Keratinocyte (primary cell): ENCODE measurements around the gene CEBPE. TPM values are rescaled to one million over a fixed set of nuclear protein-coding genes. Genes with fewer than 3 reads are reported as not detected.

Source experiments
- DNase-seq: peaks from one replicate; pipeline ENCODE4 v3.0.0-alpha.2; 2011; ENCODE audit warnings: low read depth, missing footprints, low spot score
- FAIRE-seq: peaks from 2 replicates; lab custom pipeline; 2011; peaks lifted over from hg19 to GRCh38; lab: Jason Lieb, UNC
- H2AFZ ChIP-seq: 2 replicates; pipeline ENCODE4 v1.6.0; 2012; ENCODE audit warnings: low read length, control low read depth, inconsistent platforms; ENCODE audit not compliant: control insufficient read depth
- H3K27ac ChIP-seq: 2 replicates; pipeline ENCODE4 v1.5.1; 2011; ENCODE audit warnings: low read length; ENCODE audit not compliant: control insufficient read depth, insufficient read depth
- H3K27me3 ChIP-seq: 3 replicates; pipeline ENCODE4 v1.6.0; 2011; ENCODE audit warnings: low read length; ENCODE audit not compliant: control insufficient read depth, insufficient read depth; ENCODE audit errors: extremely low read depth
- H3K36me3 ChIP-seq, 2 experiments: 2 replicates in 1 of 2; 3 replicates in 1 of 2; pipeline ENCODE4 v1.5.1; 2011; ENCODE audit warnings: low read length in 2 of 2, mild to moderate bottlenecking in 1 of 2; ENCODE audit not compliant: control insufficient read depth in 2 of 2, insufficient read depth in 2 of 2; ENCODE audit errors: extremely low read depth in 1 of 2
- H3K4me1 ChIP-seq: 3 replicates; pipeline ENCODE4 v1.5.1; 2011; ENCODE audit warnings: low read length; ENCODE audit not compliant: control insufficient read depth, insufficient read depth; ENCODE audit errors: extremely low read depth
- H3K4me2 ChIP-seq: 3 replicates; pipeline ENCODE4 v1.6.0; 2011; ENCODE audit warnings: low read depth, low read length; ENCODE audit not compliant: control insufficient read depth, insufficient read depth; ENCODE audit errors: extremely low read depth
- H3K4me3 ChIP-seq, 3 experiments: fragments of 200-600 bp in 1 of 3; sonication (generic) in 1 of 3; 2 replicates in 2 of 3; 3 replicates in 1 of 3; pipeline ENCODE4 v1.5.1; 2011 to 2016; ENCODE audit warnings: low read length in 3 of 3, mild to moderate bottlenecking in 3 of 3, control low read depth in 2 of 3, inconsistent platforms in 1 of 3, low read depth in 1 of 3, mixed read lengths in 1 of 3, mixed run types in 1 of 3, moderate library complexity in 1 of 3; ENCODE audit not compliant: control insufficient read depth in 2 of 3, insufficient read depth in 2 of 3; ENCODE audit errors: extremely low read depth in 1 of 3
- H3K79me2 ChIP-seq: 2 replicates; pipeline ENCODE4 v1.6.0; 2012; ENCODE audit warnings: low read length; ENCODE audit not compliant: control insufficient read depth, insufficient read depth
- H3K9ac ChIP-seq: 3 replicates; pipeline ENCODE4 v1.6.0; 2011; ENCODE audit warnings: low read length; ENCODE audit not compliant: control insufficient read depth, insufficient read depth; ENCODE audit errors: extremely low read depth
- H3K9me1 ChIP-seq: 3 replicates; pipeline ENCODE4 v1.6.0; 2011; ENCODE audit warnings: low read length; ENCODE audit not compliant: control insufficient read depth, insufficient read depth; ENCODE audit errors: extremely low read depth
- H3K9me3 ChIP-seq: 2 replicates; pipeline ENCODE4 v1.5.1; 2012; ENCODE audit warnings: low read depth, low read length; ENCODE audit not compliant: control insufficient read depth
- H4K20me1 ChIP-seq: 3 replicates; pipeline ENCODE4 v1.6.0; 2011; ENCODE audit warnings: low read length; ENCODE audit not compliant: control insufficient read depth, insufficient read depth; ENCODE audit errors: extremely low read depth
- EZH2 ChIP-seq: IDR thresholded peaks from one replicate; pipeline ENCODE4 v1.6.1; 2012; ENCODE audit warnings: inconsistent platforms, mild to moderate bottlenecking, low read length, moderate library complexity
- dilution Hi-C: fragments of 300-500 bp; cut with MboI; formaldehyde crosslinking; loops from one replicate; pipeline ENCODE4 v1.7.0; 2020; ENCODE audit warnings: low sequenced_read_pairs; ENCODE audit not compliant: extremely low pct_ligation_motif_present
- polyA plus RNA-seq, 5 experiments: library from polyadenylated mRNA; depleted of rRNA in 3 of 5; stranded (reverse) in 3 of 5; stranded (forward) in 1 of 5; unstranded in 1 of 5; fragments of >200 nt; gene quantifications; 1 replicate in 1 of 5; 2 replicates in 3 of 5; 3 replicates in 1 of 5; pipeline versions ENCODE4 v1.2.1 to v1.2.3, GENCODE V29; 2011 to 2012; ENCODE audit warnings: missing spikeins in 2 of 5, low read depth in 1 of 5, low replicate concordance in 1 of 5
- TF ChIP-seq, protein P1 (sequence below), 3 experiments: IDR thresholded peaks in 1 of 3; conservative IDR thresholded peaks in 1 of 3; optimal IDR thresholded peaks in 1 of 3; 2 replicates in 2 of 3; 3 replicates in 1 of 3; pipeline versions ENCODE3 to v1.5.1; 2011; ENCODE audit warnings: low read length in 3 of 3, mild to moderate bottlenecking in 3 of 3, moderate library complexity in 2 of 3, control low read depth in 1 of 3, inconsistent platforms in 1 of 3; ENCODE audit not compliant: insufficient read depth in 2 of 3; ENCODE audit errors: extremely low read depth in 1 of 3

The CEBPE gene
- polyA plus RNA-seq, 1 donor (not counting 4 experiments of a cell fraction or from before 2014, with no cell fraction given): not detected

DNA sequence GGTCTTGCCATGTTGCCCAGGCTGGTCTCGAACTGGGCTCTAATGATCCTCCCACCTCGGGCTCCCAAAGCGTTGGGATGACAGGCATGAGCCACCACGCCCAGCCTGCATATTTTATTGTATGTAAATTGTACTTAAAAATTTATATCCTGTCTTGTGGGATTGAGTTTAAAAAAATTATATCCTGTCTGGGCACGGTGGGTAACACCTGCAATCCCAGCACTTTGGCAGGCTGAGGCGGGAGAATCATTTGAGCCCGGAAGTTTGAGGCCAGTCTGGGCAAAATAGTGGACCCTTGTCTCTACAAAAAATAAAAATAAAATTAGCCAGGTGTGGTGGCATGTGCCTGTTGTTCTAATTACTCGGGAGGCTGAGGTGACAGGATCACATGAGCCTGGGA, 13.9 kb upstream of the CEBPE start:
- Histone ChIP-seq H3K4me2 (no peak overlapping the region), H2AFZ (no peak overlapping the region), H3K27ac (no peak overlapping the region), H3K27me3 (no peaks in the 10 kb centered on the region), H4K20me1 (no peaks in the 10 kb centered on the region), H3K4me1 (peaks cover 36% of the 10 kb centered on the region), H3K9me1 (no peaks in the 10 kb centered on the region), H3K79me2 (no peaks in the 10 kb centered on the region), H3K4me3 (no peak overlapping the region), H3K9ac (no peak overlapping the region), H3K9me3 (no peaks in the 10 kb centered on the region), H3K36me3 (peaks cover 3 to 10% of the 10 kb centered on the region in 2 experiments)
- FAIRE-seq: no peak
- TF ChIP-seq, protein P1, sequence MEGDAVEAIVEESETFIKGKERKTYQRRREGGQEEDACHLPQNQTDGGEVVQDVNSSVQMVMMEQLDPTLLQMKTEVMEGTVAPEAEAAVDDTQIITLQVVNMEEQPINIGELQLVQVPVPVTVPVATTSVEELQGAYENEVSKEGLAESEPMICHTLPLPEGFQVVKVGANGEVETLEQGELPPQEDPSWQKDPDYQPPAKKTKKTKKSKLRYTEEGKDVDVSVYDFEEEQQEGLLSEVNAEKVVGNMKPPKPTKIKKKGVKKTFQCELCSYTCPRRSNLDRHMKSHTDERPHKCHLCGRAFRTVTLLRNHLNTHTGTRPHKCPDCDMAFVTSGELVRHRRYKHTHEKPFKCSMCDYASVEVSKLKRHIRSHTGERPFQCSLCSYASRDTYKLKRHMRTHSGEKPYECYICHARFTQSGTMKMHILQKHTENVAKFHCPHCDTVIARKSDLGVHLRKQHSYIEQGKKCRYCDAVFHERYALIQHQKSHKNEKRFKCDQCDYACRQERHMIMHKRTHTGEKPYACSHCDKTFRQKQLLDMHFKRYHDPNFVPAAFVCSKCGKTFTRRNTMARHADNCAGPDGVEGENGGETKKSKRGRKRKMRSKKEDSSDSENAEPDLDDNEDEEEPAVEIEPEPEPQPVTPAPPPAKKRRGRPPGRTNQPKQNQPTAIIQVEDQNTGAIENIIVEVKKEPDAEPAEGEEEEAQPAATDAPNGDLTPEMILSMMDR (optimal IDR thresholded peaks at IDR 0.05 in 1 of 3, IDR thresholded peaks at IDR 0.05 in 1 of 3, conservative IDR thresholded peaks at IDR 0.05 in 1 of 3; ENCODE audit: extremely low read depth in 1 of 3, insufficient read depth in 2 of 3, low read length in 3 of 3): no peak
- no peak for TF ChIP-seq EZH2
- no peak for DNase-seq
- dilution Hi-C loops: no loop called here

DNA sequence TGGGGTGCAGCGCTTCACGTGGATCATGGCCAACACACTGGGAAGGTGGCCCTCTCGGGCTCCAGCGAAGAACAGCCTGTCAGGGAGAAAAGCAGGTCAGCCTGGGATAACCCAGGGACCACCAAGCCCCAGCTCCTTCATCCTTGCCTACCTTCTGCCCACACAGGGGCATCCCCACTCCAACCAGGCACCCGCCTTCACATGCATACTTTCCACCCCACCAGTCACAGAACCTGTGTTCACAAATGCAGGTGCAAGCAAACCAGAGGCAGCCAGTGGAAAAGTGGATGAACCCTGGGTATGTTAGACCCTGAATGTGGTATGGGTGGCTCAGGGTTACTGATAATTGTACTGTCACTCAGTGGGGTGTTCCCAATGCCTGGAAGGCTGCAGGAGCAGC, 12.4 kb upstream of the CEBPE start:
- dilution Hi-C loops: no loop called here
- H3K27ac ChIP-seq: no peak overlapping the region
- no peak overlapping the region for H3K9ac ChIP-seq
- no peaks in the 10 kb centered on the region for H4K20me1 ChIP-seq
- no peak overlapping the region for H2AFZ ChIP-seq
- H3K79me2 ChIP-seq: no peaks in the 10 kb centered on the region
- H3K4me2 ChIP-seq: no peak overlapping the region
- no peak overlapping the region for H3K4me3 ChIP-seq
- H3K9me1 ChIP-seq: no peaks in the 10 kb centered on the region
- TF ChIP-seq, protein P1 (optimal IDR thresholded peaks at IDR 0.05 in 1 of 3, IDR thresholded peaks at IDR 0.05 in 1 of 3, conservative IDR thresholded peaks at IDR 0.05 in 1 of 3; ENCODE audit: extremely low read depth in 1 of 3, insufficient read depth in 2 of 3, low read length in 3 of 3): no peak
- TF ChIP-seq EZH2: no peak
- H3K9me3 ChIP-seq: no peaks in the 10 kb centered on the region
- DNase-seq (no peak), FAIRE-seq (no peak)
- no peaks in the 10 kb centered on the region for H3K27me3 ChIP-seq
- H3K4me1 ChIP-seq: peaks cover 23% of the 10 kb centered on the region
- H3K36me3 ChIP-seq: peaks cover 10 to 11% of the 10 kb centered on the region in 2 experiments
